ENCODE measurements around the gene PEX3.
"Not testable (repeated sequence)": the region's sequence is repeated elsewhere in the genome, so short reads cannot be mapped to it uniquely, and the experiment has no call there.

Gene PEX3

DNA sequence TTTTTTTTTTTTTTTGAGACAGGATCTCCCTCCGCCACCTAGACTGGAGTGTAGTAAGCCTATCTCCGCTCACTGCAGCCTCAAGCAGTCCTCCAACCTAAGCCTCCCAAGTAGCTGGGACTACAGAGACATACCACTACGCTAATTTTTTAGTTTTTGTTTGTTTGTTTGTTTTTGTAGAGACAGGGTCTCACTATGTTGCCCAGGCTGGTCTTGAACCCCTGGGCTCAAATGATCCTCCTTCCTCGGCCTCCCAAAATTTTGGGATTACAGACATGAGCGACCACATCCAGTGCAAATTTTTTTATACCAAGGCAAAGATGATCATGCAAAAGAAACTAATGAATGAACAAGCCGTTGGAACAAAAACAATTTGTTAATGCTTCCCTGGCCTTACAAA lies 55.6 kb downstream of the PEX3 start:
- no peak for DNase-seq (ENCODE audit: low read depth in 4 of 4, low spot score in 1 of 4)

DNA sequence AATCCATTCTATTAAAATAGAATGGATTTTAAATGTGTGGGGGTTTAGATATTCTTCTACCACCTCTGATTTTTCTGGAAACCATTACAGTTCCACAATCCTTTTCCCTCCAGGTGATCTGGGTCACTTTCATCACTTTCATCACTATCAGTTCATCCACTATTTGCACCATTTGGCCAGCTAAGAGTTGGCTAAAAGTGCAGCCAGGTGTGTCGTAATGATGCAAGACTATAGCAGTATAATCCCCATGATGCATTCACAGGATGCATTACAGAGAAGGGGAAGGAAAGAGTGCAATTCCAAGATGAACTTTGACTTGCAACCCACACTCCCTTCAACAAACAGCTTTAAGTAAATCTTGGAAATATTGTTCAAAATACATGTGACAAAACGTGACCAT lies 56.0 kb downstream of the PEX3 start:
- DNase-seq (ENCODE audit: low read depth in 4 of 4, low spot score in 1 of 4) = no peak

- no peak for DNase-seq (ENCODE audit: low read depth in 4 of 4, low spot score in 1 of 4)
Measured at GRCh38 chr6:143507358-143508145, 56.9 kb downstream of the PEX3 start.

DNA sequence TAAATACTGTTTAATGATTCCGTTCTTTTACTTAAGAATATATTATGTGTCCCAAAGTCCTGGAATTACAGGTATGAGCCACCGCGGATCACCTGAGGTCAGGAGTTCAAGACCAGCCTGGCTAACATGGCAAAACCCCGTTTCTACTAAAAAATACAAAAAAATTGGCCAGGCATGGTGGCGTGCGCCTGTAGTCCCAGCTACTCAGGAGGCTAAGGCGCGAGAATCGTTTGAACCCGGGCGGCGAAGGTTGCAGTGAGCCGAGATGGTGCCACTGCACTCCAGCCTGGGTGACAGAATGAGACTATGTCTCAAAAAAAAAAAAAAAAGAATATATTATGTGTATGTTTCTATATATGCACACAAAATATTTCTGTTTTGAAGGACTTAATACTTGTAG lies 59.7 kb downstream of the PEX3 start:
- DNase-seq (ENCODE audit: low read depth in 4 of 4, low spot score in 1 of 4) = not testable (repeated sequence)

DNA sequence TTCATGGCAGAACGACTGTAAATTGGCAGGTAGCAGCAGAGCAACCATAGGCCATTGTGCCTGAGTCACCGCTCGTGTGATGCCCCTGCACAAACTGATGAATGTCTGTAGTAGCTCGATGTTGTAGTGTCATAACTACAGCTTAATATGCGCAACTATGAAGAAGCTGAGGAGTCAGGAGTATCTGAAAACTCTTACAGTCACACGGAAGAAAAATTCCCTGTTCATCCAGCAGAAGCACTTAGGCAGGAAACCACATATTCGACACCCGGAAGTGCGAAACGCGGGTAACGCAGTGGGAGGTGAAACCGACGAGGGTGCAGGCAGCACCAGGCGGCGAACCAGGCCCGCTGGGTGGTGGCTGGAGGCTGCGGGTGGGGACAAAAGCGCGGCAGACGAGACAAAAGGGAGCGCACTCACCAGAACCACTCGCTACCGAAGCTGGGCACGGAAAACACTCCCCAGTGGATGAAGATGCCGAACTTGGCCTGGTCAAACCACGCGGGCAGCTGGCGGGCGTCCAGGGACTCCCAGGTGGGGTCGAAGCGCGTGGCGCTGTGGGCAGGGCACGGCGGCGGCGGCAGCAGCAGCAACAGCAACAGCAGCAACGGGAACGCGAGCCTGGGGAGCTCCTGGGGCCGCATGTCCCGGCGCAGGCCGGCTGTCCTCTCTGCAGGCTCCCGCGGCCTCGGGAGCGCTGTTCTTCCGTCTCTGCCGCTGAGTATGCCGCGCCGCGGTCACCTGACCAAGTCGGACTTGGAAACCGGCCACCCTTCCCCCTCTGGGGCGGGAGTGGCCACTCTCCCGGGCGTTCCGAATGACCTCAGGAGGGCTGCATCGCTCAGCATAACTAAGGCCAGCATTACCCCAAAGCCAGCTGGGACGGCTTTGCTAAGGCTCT lies 60.6 kb downstream of the PEX3 start, which contains the start of gene FUCA2:
Gene FUCA2, minus strand, starts transcription at position 730 of the 901 bp plus-strand sequence. Its CDS starts 86 bp downstream, at position 644.
- peak; percentile 22 to 61 (median 45) for DNase-seq (ENCODE audit: low read depth in 4 of 4, low spot score in 1 of 4)

- DNase-seq (ENCODE audit: low read depth in 4 of 4, low spot score in 1 of 4) = no peak
Measured at GRCh38 chr6:143513410-143513809, 62.8 kb downstream of the PEX3 start.

- no peak for DNase-seq (ENCODE audit: low read depth in 4 of 4, low spot score in 1 of 4)
Measured at GRCh38 chr6:143515061-143515760, 64.6 kb downstream of the PEX3 start.

DNA sequence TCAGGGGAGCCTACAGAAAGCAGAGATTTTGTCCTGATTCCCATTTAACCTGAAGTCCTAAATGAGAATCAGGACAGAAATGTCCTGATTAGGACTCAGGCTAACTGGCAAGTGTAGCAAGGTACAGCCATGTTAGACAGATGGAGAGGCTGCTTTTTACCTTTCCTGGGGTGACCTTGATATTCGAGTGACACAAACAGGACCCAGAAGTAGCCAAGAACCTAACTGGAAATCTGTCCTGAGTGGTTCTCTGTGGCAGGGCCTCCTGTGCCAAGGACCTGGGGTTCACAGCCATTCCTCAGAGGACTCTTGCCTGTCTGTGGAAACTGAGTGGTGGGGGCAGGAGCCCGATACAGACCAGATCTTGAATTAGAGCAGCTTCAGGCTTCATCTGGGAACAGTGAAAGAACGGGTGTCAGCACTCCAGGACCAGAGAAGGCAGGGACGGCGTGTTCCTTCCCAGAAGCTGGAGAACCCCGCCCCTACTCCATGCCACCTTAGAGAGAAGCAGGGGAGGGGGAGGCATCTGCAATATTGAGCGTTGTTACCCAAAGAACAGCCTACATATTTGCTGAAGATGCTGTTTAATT lies 65.3 kb downstream of the PEX3 start:
- no peak for DNase-seq (ENCODE audit: low read depth in 4 of 4, low spot score in 1 of 4)

GRCh38 chr6:143516690-143517446 lies 66.3 kb downstream of the PEX3 start:
- DNase-seq (ENCODE audit: low read depth in 4 of 4, low spot score in 1 of 4) = no peak

GRCh38 chr6:143517447-143517773 lies 66.8 kb downstream of the PEX3 start:
- DNase-seq (ENCODE audit: low read depth in 4 of 4, low spot score in 1 of 4) = no peak

DNA sequence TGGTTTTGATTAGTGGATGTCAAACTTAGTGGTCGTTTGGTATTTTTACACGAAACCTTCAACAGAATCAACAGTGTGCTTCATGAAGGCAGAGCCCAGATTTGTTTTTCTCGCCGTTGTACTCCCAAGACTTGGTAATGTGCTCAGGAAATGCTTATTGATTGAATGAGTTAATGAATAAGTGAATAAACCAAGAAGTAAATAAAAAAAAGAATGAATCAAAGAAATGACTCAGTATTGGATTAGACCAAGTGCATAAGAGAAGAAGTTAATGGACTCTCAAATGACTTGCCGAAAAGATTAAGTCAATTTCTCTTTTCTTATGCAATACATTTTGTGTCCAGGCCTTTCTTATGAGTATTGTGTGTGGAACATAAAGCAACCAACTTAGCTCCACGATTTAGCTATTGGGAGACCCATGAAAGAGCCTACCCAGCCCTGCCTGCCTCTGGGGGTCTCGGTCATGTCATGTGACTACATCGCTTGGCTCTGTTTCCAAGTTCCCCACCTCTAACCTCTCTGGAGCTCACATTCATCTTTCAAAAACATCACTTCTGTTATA lies 71.5 kb downstream of the PEX3 start:
- no peak for DNase-seq (ENCODE audit: low read depth in 4 of 4, low spot score in 1 of 4)

DNA sequence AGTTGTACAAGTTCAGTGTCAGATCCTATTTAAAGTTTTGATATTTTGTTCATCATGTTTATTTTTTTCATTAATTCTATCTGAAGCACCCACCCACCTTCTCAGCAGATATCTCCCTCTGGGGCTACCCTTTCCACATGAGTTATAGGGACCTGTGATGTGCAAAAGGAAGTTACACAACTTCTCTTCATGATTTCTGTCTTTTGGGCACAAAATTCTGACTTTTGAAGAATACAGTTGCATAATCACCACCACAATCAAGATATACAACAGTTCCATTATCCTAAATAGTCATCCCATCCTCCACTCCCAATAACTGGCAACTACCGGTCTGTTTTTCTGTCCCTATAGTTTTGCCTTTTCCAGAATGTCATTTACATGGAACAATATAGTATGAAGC lies 74.8 kb downstream of the PEX3 start:
- DNase-seq (ENCODE audit: low read depth in 4 of 4, low spot score in 1 of 4) = no peak

- DNase-seq (ENCODE audit: low read depth in 4 of 4, low spot score in 1 of 4) = no peak
Measured at GRCh38 chr6:143527677-143528076, 77.1 kb downstream of the PEX3 start.

DNA sequence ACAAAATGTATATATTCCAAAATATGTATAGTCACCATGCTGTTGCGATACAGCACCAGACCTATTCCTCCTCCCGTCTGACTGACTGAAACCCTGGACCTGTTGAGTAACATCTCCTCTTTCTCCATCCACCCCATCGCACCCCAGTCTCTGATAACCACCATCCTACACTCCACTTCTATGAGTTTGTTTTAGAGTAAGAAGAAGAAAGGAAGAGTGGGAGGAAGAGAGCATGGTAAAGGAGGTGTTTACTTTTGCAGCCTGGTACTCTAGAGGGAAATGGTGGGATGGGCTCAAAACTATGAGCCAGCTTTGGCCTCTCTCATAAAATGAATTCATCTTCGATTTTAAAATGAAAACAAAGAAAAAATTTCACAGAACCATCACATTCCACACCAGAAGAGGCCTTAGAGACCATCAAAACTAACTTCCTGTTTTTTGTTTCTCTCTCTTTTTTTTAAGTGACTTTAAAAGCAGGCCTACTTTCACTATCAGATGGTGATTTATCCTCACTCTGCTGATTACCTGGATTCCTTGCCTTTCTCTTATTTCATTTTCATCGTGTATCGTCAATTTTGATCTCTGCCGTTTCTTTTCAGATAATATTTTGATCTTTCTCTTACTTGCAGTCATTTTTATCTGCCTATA lies 77.7 kb downstream of the PEX3 start:
- no peak for DNase-seq (ENCODE audit: low read depth in 4 of 4, low spot score in 1 of 4)

- DNase-seq (ENCODE audit: low read depth in 4 of 4, low spot score in 1 of 4) = no peak
Measured at GRCh38 chr6:143529095-143529494, 78.5 kb downstream of the PEX3 start.

- no peak for DNase-seq (ENCODE audit: low read depth in 4 of 4, low spot score in 1 of 4)
Measured at GRCh38 chr6:143531720-143532499, 81.3 kb downstream of the PEX3 start.

- no peak for DNase-seq (ENCODE audit: low read depth in 4 of 4, low spot score in 1 of 4)
Measured at GRCh38 chr6:143535189-143535614, 84.6 kb downstream of the PEX3 start.

DNA sequence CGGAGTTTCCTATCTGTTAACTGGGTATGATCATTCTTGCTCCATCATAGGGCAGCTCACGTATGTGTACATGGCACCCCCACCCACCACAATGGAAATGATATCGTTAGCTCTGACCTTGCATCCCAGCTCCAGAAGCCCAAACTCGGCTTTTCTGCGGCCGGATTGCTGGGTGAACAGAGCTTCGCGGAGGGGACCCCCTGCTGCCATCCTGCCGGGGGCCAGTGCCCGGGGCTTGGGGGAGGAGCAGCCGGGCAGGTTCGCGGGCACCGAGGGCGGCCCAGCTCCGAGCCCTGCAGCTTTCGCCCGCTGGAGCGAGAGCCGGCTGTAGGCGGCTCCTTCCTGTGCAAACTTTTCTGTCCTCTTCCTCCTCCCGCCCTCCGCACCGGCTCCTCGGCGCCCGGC lies 85.9 kb downstream of the PEX3 start:
- peak in 3 of 4 experiments; percentile 10 to 37 (median 20) for DNase-seq (ENCODE audit: low read depth in 4 of 4, low spot score in 1 of 4)
